ENCODE data around the gene OR2C3. TPM values are rescaled to one million over a fixed set of nuclear protein-coding genes. Genes with fewer than 3 reads are reported as not detected.

OR2C3 gene
- polyA plus RNA-seq = not detected

DNA sequence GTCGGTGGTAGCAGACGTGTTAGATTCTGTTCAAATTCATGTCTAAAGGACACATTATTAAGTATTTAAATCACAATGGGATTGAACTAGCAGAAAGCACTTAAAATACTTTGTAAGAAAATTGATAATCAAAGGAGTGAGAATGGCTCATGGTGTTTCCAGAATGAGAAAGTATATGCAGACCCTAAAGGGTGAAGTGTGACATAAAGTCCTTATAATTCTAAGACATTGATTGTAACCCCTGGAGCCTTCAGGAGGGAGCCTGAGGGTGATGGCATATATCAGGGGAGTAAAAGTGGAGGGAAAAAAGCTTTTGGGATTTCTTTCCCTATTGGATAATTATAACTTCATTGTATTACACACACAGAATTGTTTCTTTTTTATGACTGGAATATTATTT, at the start of gene OR2C3:
TSS of gene OR2C3 (minus strand) at position 101 of the 400 bp plus-strand sequence. CDS start 3,929 bp downstream, outside the sequence.
- H3K27me3 Mint-ChIP-seq = peaks cover 9% of the 10 kb centered on the region
- H3K27ac Mint-ChIP-seq = no peak within 1 kb of the TSS
- no peak within 1 kb of the TSS for H3K4me3 Mint-ChIP-seq
- H3K36me3 Mint-ChIP-seq = no peaks in the 10 kb centered on the region
- H3K9me3 Mint-ChIP-seq = peaks cover 0 to 5% (median 2%) of the 10 kb centered on the region in 3 donors
- H3K4me1 Mint-ChIP-seq = peaks cover 0 to 3% (median 0%) of the 10 kb centered on the region in 3 donors

DNA sequence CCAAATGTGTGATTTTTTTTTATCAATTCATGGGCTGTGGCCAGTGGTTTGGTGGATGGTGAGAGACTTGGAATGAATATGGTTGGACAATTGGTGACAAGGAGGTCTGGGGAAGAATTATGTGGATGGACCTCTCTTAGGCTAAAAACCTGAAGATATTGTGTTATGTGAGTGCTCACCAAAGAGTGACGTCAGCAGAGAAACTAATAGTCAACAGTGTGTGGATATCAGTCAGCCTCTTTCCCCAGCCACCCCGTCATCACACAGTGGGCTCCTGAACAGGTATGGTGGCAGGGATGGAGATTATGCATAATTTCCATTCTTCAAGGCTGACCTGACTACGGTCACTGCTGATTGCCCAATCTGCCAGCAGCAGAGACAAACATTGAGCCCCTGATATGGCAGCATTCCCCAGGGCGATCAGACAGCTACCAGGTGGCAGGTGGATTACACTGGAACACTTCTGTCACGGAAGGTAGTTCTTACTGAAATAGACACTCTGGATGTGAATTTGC, 42.8 kb upstream of the OR2C3 start:
- no peak overlapping the region for H3K4me3 Mint-ChIP-seq
- no peaks in the 10 kb centered on the region for H3K36me3 Mint-ChIP-seq
- peaks cover 12% of the 10 kb centered on the region for H3K27me3 Mint-ChIP-seq
- H3K9me3 Mint-ChIP-seq = no peaks in the 10 kb centered on the region
- H3K27ac Mint-ChIP-seq = no peak overlapping the region
- H3K4me1 Mint-ChIP-seq = no peaks in the 10 kb centered on the region

DNA sequence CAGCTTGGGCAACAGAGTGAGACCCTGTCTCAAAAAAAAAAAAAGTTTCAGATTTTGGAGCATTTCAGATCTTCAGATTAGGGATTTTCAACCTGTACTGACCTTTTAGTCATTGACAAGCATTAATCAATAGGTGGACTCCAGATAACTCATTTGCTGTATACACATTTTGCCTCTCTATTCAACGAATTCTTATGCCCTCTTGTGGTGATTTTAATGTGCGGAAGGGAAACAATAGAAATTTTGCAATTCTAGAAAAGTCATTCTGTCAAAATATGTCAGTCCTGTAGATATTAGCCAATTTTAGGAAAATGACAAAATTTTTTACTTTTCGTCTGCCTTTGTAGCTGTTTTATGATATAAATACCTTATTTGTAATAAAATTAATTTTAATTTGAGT, 40.3 kb upstream of the OR2C3 start:
- no peak overlapping the region for H3K4me3 Mint-ChIP-seq
- H3K27me3 Mint-ChIP-seq = peaks cover 9% of the 10 kb centered on the region
- H3K36me3 Mint-ChIP-seq = no peaks in the 10 kb centered on the region
- no peak overlapping the region for H3K27ac Mint-ChIP-seq
- no peaks in the 10 kb centered on the region for H3K4me1 Mint-ChIP-seq
- peaks cover 0 to 4% (median 0%) of the 10 kb centered on the region in 3 donors for H3K9me3 Mint-ChIP-seq

DNA sequence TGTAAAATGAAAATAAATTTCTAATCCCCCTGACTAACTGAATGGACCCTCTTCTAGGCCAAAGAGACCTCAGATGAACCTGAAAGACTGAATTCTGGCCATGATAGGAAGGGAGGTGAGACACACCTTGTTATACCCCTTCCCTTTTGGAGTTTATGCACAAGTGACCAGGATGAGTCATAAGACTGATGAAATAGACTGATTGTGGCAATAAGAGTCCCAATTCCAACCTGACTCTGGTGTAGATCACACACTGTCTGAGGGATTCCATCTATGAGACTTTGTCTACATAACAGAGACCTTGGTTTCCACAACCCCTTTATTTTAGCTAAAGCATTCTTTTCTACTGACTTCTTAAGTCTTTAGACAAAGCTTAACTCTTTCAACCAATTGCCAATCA, 38.4 kb upstream of the OR2C3 start:
- H3K4me3 Mint-ChIP-seq = no peak overlapping the region
- H3K27ac Mint-ChIP-seq = no peak overlapping the region
- peaks cover 4% of the 10 kb centered on the region for H3K36me3 Mint-ChIP-seq
- H3K9me3 Mint-ChIP-seq = peaks cover 7 to 9% (median 8%) of the 10 kb centered on the region in 3 donors
- no peaks in the 10 kb centered on the region for H3K4me1 Mint-ChIP-seq
- peaks cover 4% of the 10 kb centered on the region for H3K27me3 Mint-ChIP-seq

DNA sequence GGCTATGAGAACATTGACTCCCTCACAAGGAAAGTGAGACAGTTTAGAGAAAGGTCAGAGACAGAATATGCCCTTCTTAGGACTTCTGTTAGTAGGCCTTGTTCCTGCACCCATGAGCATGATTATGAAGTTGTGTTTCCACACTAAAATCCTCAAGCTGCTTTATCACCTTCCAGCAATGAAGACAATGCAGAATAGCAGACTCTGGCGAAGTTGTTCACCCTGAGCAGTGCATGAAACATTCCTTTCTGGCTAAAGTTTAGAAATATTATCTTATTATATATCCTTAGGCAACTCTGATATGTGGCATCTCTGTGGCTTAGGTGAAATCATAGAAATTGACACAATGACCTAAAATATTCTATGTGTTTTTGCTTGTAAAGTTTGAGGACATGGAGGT, 38.0 kb upstream of the OR2C3 start:
- H3K27ac Mint-ChIP-seq = no peak overlapping the region
- H3K4me1 Mint-ChIP-seq = no peaks in the 10 kb centered on the region
- H3K27me3 Mint-ChIP-seq = peaks cover 4% of the 10 kb centered on the region
- H3K4me3 Mint-ChIP-seq = no peak overlapping the region
- peaks cover 7 to 10% (median 8%) of the 10 kb centered on the region in 3 donors for H3K9me3 Mint-ChIP-seq
- H3K36me3 Mint-ChIP-seq = peaks cover 4% of the 10 kb centered on the region

DNA sequence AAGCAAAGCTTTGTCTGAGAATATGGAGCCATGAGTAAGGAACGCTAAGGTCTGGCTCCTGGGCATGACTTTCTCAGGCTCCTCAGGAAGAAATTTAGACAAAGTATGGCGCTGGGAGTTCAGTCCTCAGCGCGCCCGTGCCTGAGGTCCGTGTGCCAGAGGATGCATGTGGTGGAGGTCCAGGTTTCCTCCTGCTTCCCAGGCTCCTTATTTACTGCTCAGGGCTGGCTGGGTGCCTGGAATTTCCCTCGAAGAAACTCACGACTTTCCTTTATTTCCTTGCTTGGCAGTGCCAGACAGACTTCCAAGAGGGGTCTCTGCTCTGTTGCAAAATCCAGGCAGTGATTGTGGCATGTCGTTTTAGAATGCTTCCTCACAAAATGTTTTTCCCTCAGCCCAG, 26.0 kb upstream of the OR2C3 start:
- Mint-ChIP-seq H3K27me3 (peaks cover 3% of the 10 kb centered on the region), H3K9me3 (peaks cover 0 to 2% (median 0%) of the 10 kb centered on the region in 3 donors), H3K36me3 (no peaks in the 10 kb centered on the region), H3K27ac (no peak overlapping the region), H3K4me1 (no peaks in the 10 kb centered on the region), H3K4me3 (no peak overlapping the region)

DNA sequence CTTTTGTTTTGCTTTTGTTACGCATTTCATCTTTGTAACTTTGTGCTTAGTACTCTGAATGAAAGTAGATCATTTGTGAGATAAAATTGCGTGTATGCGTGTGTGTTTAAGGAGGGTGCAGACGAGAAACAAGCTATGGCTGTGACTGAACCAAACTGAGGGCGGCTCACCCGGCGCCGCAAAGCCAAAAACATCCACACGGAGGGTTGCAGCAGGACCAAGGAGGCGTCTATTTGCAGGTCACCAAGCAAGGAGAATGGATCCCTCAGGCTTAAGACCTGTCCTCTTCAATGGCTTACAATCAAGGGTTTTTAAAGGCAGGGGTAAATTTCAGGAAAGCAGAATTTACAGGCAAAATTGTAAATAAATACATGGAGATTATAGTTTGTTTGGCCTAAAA, 25.5 kb upstream of the OR2C3 start:
- Mint-ChIP-seq H3K9me3 (peaks cover 0 to 2% (median 0%) of the 10 kb centered on the region in 3 donors), H3K27me3 (peaks cover 3% of the 10 kb centered on the region), H3K4me1 (no peaks in the 10 kb centered on the region), H3K27ac (no peak overlapping the region), H3K4me3 (no peak overlapping the region), H3K36me3 (no peaks in the 10 kb centered on the region)

DNA sequence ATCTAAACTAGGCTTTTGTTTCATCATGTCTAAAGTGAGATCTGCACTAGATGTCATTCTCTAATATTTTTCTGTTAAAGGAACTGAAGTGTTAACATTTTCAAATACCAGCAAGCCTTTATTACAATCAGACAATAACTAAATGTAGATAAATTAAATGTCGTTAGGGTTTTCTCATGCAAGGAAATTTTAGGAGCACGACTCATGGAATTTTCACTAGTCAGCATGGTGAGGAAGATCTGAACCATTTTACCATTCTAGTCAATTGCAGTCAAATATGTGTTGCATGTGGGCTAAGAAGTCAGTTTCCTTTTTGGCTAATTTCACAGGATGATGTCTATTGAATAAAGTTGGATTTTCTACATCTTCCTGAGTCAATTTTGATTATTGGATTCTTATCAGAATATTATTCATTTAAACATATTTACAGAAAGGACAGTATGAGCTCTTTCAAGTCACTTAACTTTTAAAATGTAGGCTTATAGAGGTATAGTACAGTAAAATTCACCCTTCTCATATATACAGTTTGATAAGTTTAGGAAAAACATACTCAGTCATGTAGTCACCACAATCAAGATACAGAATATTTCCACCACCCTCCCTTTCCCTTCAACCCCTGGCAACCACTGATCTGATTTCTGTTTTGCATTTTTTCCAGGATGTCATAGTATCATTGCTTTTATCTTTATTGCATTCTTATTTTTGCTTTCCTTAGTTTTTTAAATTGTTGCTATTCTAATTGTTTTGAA, 21.9 kb upstream of the OR2C3 start:
- Mint-ChIP-seq H3K4me3 (no peak overlapping the region), H3K27me3 (peaks cover 3% of the 10 kb centered on the region), H3K4me1 (no peaks in the 10 kb centered on the region), H3K9me3 (peaks cover 0 to 2% (median 0%) of the 10 kb centered on the region in 3 donors), H3K27ac (no peak overlapping the region), H3K36me3 (no peaks in the 10 kb centered on the region)

DNA sequence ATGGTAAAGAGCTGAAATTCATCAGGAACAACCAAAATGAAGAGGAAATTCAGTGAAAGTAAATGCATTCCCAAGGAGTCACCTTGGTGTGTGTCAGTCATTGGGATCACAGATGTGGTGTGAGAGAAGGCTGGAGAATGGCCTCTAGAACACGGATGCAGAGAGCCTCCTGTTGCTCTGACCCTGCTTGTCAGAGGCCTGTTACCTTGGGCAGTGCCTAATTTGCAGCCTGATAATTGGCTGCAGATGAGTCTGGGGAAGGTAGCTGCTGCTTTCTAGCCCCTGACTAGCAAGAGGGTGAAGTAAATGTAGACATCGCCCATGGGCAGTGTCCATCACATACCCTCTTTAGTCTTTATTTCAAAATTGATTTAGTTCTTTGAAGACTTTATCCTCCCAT, 16.0 kb upstream of the OR2C3 start:
- peaks cover 16% of the 10 kb centered on the region for H3K27me3 Mint-ChIP-seq
- H3K4me3 Mint-ChIP-seq = no peak overlapping the region
- no peak overlapping the region for H3K27ac Mint-ChIP-seq

DNA sequence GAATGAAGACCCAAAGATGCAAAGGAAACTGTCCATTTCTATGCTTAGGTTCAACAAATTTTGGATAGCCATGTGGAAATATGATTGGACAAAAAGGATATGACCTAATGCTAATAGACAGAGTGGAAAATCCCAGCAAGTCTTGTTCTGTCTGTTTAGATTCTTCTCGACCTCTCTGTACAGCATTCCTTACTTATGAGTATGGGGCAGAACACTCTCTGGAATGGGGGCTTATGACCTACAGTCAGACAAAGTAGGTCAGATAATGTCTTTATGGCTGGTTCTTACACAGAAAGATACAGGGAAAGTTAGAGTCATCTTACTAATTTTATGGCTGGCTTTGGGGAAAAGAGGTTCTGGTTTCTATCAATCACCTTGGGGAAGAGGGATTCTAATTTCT, 15.5 kb upstream of the OR2C3 start:
- Mint-ChIP-seq H3K4me3 (no peak overlapping the region), H3K9me3 (no peaks in the 10 kb centered on the region), H3K27ac (no peak overlapping the region), H3K27me3 (peaks cover 16% of the 10 kb centered on the region), H3K4me1 (peaks cover 0 to 7% (median 6%) of the 10 kb centered on the region in 3 donors), H3K36me3 (no peaks in the 10 kb centered on the region)

More for the DNA sequence above, 16.0 kb upstream of the OR2C3 start:
- Mint-ChIP-seq H3K4me1 (peaks cover 0 to 7% (median 6%) of the 10 kb centered on the region in 3 donors), H3K36me3 (no peaks in the 10 kb centered on the region), H3K9me3 (no peaks in the 10 kb centered on the region)

DNA sequence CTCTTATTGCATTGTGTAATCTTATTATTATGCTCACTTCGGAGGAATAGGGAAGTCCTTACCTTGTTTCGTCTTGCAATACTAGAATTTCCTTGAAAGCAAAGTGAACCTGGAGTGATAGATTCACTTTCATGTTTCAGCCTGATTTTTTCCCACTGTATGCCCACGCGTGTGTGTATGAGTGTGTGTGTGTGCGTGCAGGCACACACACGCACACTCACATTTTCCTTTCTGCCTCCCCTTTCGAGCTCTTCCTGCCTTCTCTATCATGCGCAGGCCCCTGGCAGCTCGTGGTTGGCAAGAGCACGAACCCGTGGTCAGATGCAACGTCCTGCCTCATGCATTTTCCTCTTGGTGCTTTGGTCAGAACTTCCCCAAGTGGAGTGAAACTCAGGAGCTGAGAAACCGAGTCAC, 12.5 kb upstream of the OR2C3 start, which contains the start of gene GCSAML:
TSS of gene GCSAML (plus strand) at position 366 of the 414 bp plus-strand sequence. CDS start 58 bp downstream, outside the sequence.
- Mint-ChIP-seq H3K4me1 (peaks cover 0 to 7% (median 6%) of the 10 kb centered on the region in 3 donors), H3K4me3 (peak within 1 kb of the TSS in 3 of 4 donors; percentile 32 to 53 (median 34)), H3K9me3 (peaks cover 0 to 2% (median 0%) of the 10 kb centered on the region in 3 donors), H3K36me3 (no peaks in the 10 kb centered on the region), H3K27me3 (peaks cover 19% of the 10 kb centered on the region), H3K27ac (no peak within 1 kb of the TSS)

DNA sequence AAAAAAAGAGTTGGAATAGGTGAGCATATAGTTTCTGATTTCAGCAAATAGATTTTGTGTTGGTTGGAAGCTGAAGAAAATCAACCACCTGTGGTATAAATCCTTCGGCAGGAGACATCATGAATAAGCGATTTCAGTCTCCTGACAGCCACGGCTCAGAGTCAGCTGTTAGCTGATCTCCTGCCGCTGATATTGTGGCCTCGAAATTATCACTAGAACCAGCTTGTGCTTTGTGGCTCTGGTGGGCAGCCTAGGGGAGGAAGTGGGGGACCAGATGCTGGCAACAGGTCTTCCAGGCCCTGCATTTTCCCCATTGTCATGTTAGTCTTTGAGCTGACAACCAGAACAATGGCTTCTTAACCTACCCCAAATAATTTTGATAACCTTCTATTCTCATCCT, 11.9 kb upstream of the OR2C3 start:
- Mint-ChIP-seq H3K27me3 (peaks cover 19% of the 10 kb centered on the region), H3K9me3 (peaks cover 0 to 2% (median 0%) of the 10 kb centered on the region in 3 donors), H3K4me1 (peaks cover 0 to 7% (median 6%) of the 10 kb centered on the region in 3 donors), H3K36me3 (no peaks in the 10 kb centered on the region), H3K27ac (no peak overlapping the region), H3K4me3 (peak overlapping the region in 1 of 4 donors; percentile 53)

DNA sequence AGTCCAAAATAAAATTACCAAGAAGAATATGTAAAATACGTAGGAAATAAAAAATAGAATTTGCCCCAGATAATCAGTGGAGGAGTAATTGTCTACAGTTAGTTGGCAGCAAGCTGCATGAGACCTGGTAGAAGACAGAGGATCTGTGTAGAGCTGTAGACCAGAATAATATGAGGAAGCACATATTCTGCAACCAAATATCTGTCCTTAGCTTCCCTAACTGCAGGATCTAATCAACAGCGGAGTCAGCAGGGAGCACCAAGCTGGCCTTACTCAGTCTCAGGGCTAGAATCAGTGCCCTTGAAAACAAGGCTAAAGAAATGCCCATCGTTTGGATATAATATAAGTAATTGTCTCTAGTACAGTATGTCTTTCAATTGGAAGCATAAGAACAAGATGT, 6.6 kb upstream of the OR2C3 start:
- peaks cover 0 to 3% (median 0%) of the 10 kb centered on the region in 3 donors for H3K4me1 Mint-ChIP-seq
- H3K36me3 Mint-ChIP-seq = no peaks in the 10 kb centered on the region
- peaks cover 10% of the 10 kb centered on the region for H3K27me3 Mint-ChIP-seq
- H3K9me3 Mint-ChIP-seq = peaks cover 0 to 2% (median 2%) of the 10 kb centered on the region in 3 donors
- H3K4me3 Mint-ChIP-seq = no peak overlapping the region
- no peak overlapping the region for H3K27ac Mint-ChIP-seq

DNA sequence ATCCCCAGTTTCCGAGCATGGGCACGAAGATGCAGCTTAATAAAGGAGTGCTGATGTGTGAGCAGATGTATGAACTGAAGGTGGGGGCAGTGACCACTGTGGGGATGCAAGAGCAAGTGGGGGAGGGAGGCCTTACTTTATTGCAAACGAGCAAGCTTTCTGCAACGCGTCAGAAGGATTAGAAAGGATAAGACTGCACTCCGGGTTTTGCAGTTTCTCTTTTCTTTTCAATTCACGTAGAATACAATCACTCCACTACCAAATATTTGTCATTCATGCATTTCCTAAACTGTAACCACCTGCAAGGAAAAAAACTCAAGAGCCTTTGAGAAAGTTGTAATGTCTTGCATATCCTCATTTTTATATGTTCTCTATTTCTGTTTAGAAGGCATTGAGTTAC, 4.3 kb upstream of the OR2C3 start:
- H3K4me3 Mint-ChIP-seq = peak overlapping the region in 1 of 4 donors; percentile 48
- peaks cover 0 to 5% (median 2%) of the 10 kb centered on the region in 3 donors for H3K9me3 Mint-ChIP-seq
- H3K27me3 Mint-ChIP-seq = peaks cover 8% of the 10 kb centered on the region
- H3K4me1 Mint-ChIP-seq = peaks cover 0 to 3% (median 0%) of the 10 kb centered on the region in 3 donors
- H3K27ac Mint-ChIP-seq = no peak overlapping the region
- H3K36me3 Mint-ChIP-seq = no peaks in the 10 kb centered on the region

DNA sequence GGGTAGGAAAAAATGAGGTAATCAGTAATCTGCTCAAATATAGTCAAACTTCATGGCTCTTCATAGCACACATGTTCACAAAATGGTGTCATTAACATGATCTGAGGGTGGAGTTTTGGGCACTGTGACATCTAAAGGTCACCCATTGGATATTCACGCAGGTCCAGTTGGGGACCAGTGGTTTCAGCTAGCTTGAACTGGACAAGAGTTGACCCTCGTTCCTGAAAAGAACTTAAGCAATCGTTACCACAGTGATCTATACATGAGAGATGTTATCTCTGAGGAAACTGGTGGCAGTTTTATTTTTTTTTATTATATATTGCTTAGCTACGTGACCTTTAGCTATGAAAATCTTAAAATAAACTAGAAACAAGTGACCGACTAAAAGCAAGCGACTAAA, 3.0 kb upstream of the OR2C3 start:
- Mint-ChIP-seq H3K9me3 (peaks cover 0 to 5% (median 2%) of the 10 kb centered on the region in 3 donors), H3K27me3 (peaks cover 9% of the 10 kb centered on the region), H3K27ac (no peak overlapping the region), H3K4me3 (no peak overlapping the region), H3K4me1 (peaks cover 0 to 3% (median 0%) of the 10 kb centered on the region in 3 donors), H3K36me3 (no peaks in the 10 kb centered on the region)

All from IgD-negative memory B cell (primary cell).